ENCODE measurements around the gene AHSA1. TPM values are rescaled to one million over a fixed set of nuclear protein-coding genes. Genes with fewer than 3 reads are reported as not detected.

Gene AHSA1
- total RNA-seq, 1 experiment from 2014 or later: 190 TPM

DNA sequence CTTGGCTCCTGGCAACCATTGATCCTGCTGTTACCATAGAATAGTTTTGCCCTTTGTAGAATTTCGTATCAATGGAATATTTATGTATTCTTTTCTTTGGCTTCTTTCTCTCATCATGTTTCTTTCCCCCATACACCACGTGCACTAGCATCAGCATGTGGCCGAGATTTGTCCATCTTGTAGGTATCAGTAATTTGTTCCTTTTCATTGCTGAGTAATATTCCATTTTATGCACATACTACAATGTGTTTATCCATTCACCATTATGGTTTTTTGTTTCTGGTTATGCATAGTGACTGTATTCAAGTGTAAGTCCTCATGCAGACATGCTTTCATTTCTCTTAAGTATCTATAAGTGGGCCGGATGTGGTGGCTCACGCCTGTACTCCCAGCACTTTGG lies 45.2 kb downstream of the AHSA1 start:
- H2AK5ac ChIP-seq (ENCODE audit: insufficient read length, low read length): no peak overlapping the region
- no peaks in the 10 kb centered on the region; a peak in 1 of 4 replicates for H3K4me1 Mint-ChIP-seq
- no peak overlapping the region for H3K9ac ChIP-seq (ENCODE audit: extremely low read depth, insufficient read length, low read length)

More for the DNA sequence above, 45.2 kb downstream of the AHSA1 start:
- Histone ChIP-seq H3K79me2 (ENCODE audit: insufficient read depth, low read length) (no peaks in the 10 kb centered on the region), H2BK5ac (ENCODE audit: insufficient read length, low read length) (no peak overlapping the region), H2AFZ (ENCODE audit: low read length) (no peak overlapping the region), H3K18ac (ENCODE audit: insufficient read length, low read depth, low read length) (no peak overlapping the region), H3K14ac (ENCODE audit: insufficient read depth, low read length) (no peak overlapping the region), H3T11ph (ENCODE audit: low read length) (no peak overlapping the region), H3K23me2 (ENCODE audit: insufficient read length, low read depth, low read length, poor library complexity, severe bottlenecking) (peaks cover 2% of the 10 kb centered on the region), H3K27ac (ENCODE audit: insufficient read length, low read depth, low read length) (no peak overlapping the region), H3K4ac (ENCODE audit: low read depth, low read length) (no peak overlapping the region), H2BK15ac (ENCODE audit: low read depth, low read length) (no peak overlapping the region), H4K8ac (replicated peaks; ENCODE audit: insufficient read length, low read depth, low read length) (no peak overlapping the region), H3K4me2 (ENCODE audit: insufficient read depth, insufficient read length, low read length) (no peak overlapping the region), H4K20me1 (ENCODE audit: control insufficient read depth, insufficient read depth, insufficient read length) (no peaks in the 10 kb centered on the region), H4K91ac (ENCODE audit: insufficient read length, low read depth, low read length) (no peak overlapping the region), H4K5ac (ENCODE audit: insufficient read length, low read depth, low read length) (no peak overlapping the region), H3K4me1 (ENCODE audit: insufficient read depth, low read length) (no peaks in the 10 kb centered on the region), H2BK120ac (ENCODE audit: low read depth, low read length, poor library complexity, severe bottlenecking) (no peak overlapping the region), H2BK12ac (ENCODE audit: insufficient read length, low read depth, low read length) (no peak overlapping the region), H3K56ac (ENCODE audit: insufficient read length, low read depth, low read length) (no peak overlapping the region), H3K9me3 (ENCODE audit: control insufficient read depth, low read depth, low read length) (no peaks in the 10 kb centered on the region), H2BK20ac (ENCODE audit: low read depth, low read length, poor library complexity, severe bottlenecking) (no peak overlapping the region), H3K79me1 (ENCODE audit: insufficient read depth, low read depth, low read length, poor library complexity, severe bottlenecking) (no peaks in the 10 kb centered on the region), H3K27me3 (ENCODE audit: insufficient read depth, low read length) (peaks cover 13% of the 10 kb centered on the region; the same call in 1 of the 2 replicates), H3K23ac (ENCODE audit: insufficient read length, low read depth, low read length) (no peak overlapping the region)
- no peak for DNase-seq
- Mint-ChIP-seq H3K27me3 (ENCODE audit: low read depth) (peaks cover 36% of the 10 kb centered on the region), H3K4me3 (no peak overlapping the region), H3K9me3 (peaks cover 0 to 5% of the 10 kb centered on the region in 2 experiments; a peak in 2 of 5 replicates), H3K36me3 (ENCODE audit: insufficient read depth in 1 of 3, low read depth in 3 of 3) (peaks cover 0 to 8% (median 4%) of the 10 kb centered on the region in 3 experiments; a peak in 1 of 7 replicates), H3K27ac (no peak overlapping the region; a peak in 1 of 7 replicates)
- TF ChIP-seq, protein P1, sequence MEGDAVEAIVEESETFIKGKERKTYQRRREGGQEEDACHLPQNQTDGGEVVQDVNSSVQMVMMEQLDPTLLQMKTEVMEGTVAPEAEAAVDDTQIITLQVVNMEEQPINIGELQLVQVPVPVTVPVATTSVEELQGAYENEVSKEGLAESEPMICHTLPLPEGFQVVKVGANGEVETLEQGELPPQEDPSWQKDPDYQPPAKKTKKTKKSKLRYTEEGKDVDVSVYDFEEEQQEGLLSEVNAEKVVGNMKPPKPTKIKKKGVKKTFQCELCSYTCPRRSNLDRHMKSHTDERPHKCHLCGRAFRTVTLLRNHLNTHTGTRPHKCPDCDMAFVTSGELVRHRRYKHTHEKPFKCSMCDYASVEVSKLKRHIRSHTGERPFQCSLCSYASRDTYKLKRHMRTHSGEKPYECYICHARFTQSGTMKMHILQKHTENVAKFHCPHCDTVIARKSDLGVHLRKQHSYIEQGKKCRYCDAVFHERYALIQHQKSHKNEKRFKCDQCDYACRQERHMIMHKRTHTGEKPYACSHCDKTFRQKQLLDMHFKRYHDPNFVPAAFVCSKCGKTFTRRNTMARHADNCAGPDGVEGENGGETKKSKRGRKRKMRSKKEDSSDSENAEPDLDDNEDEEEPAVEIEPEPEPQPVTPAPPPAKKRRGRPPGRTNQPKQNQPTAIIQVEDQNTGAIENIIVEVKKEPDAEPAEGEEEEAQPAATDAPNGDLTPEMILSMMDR (conservative IDR thresholded peaks at IDR 0.05): no peak
- no CpG with 5 or more reads among the region's 5 CpGs for WGBS (ENCODE audit: extremely low coverage, insufficient read length, low lambda C conversion rate)
